ENCODE measurements around the gene COL19A1.

The COL19A1 gene

DNA sequence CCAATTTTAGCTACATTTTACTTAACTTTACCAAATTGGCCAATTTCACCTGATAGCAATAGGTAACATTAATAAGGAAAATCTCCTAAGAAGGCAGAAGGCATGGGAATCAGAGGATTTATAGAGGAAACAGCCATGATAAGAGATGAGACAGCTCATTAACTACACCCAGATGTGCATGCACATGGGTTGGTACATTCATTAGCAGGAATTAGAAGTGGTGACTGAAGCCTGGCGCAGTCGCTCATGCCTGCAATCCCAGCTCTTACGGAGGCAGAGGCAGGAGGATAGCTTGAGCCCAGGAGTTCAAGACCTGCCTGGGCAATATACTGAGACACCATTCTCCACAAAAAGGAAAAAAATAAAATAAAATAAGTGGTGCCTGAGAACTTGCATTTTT, 263.0 kb downstream of the COL19A1 start:
- H3K4me3 ChIP-seq (ENCODE audit: insufficient read depth, low read length, poor library complexity, severe bottlenecking): no peak overlapping the region
- H3K9me2 ChIP-seq (replicated peaks; ENCODE audit: insufficient read depth, low read length): no peaks in the 10 kb centered on the region
- no peak overlapping the region for H3K9ac ChIP-seq (ENCODE audit: low read length)
- no peak overlapping the region for H2AFZ ChIP-seq (ENCODE audit: low read depth, low read length, severe bottlenecking)
- no peaks in the 10 kb centered on the region for H3K27me3 ChIP-seq (ENCODE audit: low read length)
- no peaks in the 10 kb centered on the region for H3F3A ChIP-seq (ENCODE audit: insufficient read depth)
- no peak for TF ChIP-seq EZH2phosphoT487 (conservative IDR thresholded peaks at IDR 0.05; ENCODE audit: low read length)
- TF ChIP-seq CTCF (IDR thresholded peaks at IDR 0.05; ENCODE audit: insufficient read depth, low read length, poor library complexity, severe bottlenecking): no peak
- H3K79me2 ChIP-seq (ENCODE audit: insufficient read depth, low read length): no peaks in the 10 kb centered on the region
- no peak overlapping the region for H3K4me2 ChIP-seq (ENCODE audit: low read depth, low read length, poor library complexity, severe bottlenecking)
- H4K20me1 ChIP-seq (ENCODE audit: low read depth, low read length): no peaks in the 10 kb centered on the region
- H3K9me3 ChIP-seq (ENCODE audit: insufficient read depth, low read length): no peaks in the 10 kb centered on the region
- no peak overlapping the region for H3K27ac ChIP-seq (ENCODE audit: low read depth, low read length)
- H3K36me3 ChIP-seq (ENCODE audit: low read length): no peaks in the 10 kb centered on the region

DNA sequence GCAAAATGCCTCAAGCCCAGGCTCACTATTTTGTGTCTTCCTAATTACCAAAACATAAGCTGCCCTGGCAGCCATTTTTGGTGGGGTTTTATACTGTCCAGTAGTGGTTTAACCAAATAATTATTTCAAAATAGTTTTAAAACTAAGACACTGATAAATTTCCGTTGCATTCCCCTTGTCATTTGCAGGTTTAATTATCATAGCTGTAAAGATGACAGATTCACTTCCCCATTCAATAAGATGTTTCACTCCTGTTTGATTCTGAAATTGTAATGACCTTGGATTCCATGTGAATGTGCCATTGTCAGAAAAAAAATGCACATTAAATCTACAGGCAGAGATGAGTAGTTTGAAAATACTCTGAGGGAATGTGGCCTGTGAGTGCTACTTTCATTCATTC, 264.5 kb downstream of the COL19A1 start:
- Histone ChIP-seq H2AFZ (ENCODE audit: low read depth, low read length, severe bottlenecking) (no peak overlapping the region), H3K4me2 (ENCODE audit: low read depth, low read length, poor library complexity, severe bottlenecking) (no peak overlapping the region), H3F3A (ENCODE audit: insufficient read depth) (no peaks in the 10 kb centered on the region), H3K36me3 (ENCODE audit: low read length) (no peaks in the 10 kb centered on the region), H3K4me3 (ENCODE audit: insufficient read depth, low read length, poor library complexity, severe bottlenecking) (no peak overlapping the region), H3K9me2 (replicated peaks; ENCODE audit: insufficient read depth, low read length) (no peaks in the 10 kb centered on the region), H3K27ac (ENCODE audit: low read depth, low read length) (no peak overlapping the region), H3K9ac (ENCODE audit: low read length) (no peak overlapping the region), H3K27me3 (ENCODE audit: low read length) (no peaks in the 10 kb centered on the region), H4K20me1 (ENCODE audit: low read depth, low read length) (no peaks in the 10 kb centered on the region), H3K9me3 (ENCODE audit: insufficient read depth, low read length) (no peaks in the 10 kb centered on the region), H3K79me2 (ENCODE audit: insufficient read depth, low read length) (no peaks in the 10 kb centered on the region)
- TF ChIP-seq EZH2phosphoT487 (conservative IDR thresholded peaks at IDR 0.05; ENCODE audit: low read length): no peak
- TF ChIP-seq CTCF (IDR thresholded peaks at IDR 0.05; ENCODE audit: insufficient read depth, low read length, poor library complexity, severe bottlenecking): no peak

DNA sequence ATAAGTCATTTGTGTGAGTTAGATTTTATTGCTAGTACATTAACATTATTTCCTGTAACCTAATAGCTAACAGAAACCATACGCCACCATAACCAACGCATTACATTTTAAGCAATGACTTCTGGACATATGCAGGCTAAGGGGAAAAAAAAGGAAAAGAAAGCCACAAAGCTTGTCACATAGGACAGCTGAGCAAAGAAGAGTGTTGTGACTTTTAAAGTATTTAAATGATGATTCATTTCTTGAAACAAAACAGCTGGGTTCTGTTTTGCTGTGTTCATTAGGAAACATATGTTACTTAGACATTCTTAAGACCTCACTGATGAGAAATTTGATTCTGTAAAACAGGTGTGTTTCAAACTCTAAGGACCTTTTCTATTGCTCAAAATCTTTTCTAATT, 265.2 kb downstream of the COL19A1 start:
- H3K9ac ChIP-seq (ENCODE audit: low read length): no peak overlapping the region
- H3K4me2 ChIP-seq (ENCODE audit: low read depth, low read length, poor library complexity, severe bottlenecking): no peak overlapping the region

More for the DNA sequence above, 265.2 kb downstream of the COL19A1 start:
- Histone ChIP-seq H3K27me3 (ENCODE audit: low read length) (no peaks in the 10 kb centered on the region), H3K9me2 (replicated peaks; ENCODE audit: insufficient read depth, low read length) (no peaks in the 10 kb centered on the region), H4K20me1 (ENCODE audit: low read depth, low read length) (no peaks in the 10 kb centered on the region), H3K36me3 (ENCODE audit: low read length) (no peaks in the 10 kb centered on the region), H3K27ac (ENCODE audit: low read depth, low read length) (no peak overlapping the region), H3K79me2 (ENCODE audit: insufficient read depth, low read length) (no peaks in the 10 kb centered on the region), H2AFZ (ENCODE audit: low read depth, low read length, severe bottlenecking) (no peak overlapping the region), H3F3A (ENCODE audit: insufficient read depth) (no peaks in the 10 kb centered on the region), H3K4me3 (ENCODE audit: insufficient read depth, low read length, poor library complexity, severe bottlenecking) (no peak overlapping the region), H3K9me3 (ENCODE audit: insufficient read depth, low read length) (no peaks in the 10 kb centered on the region)
- TF ChIP-seq EZH2phosphoT487 (conservative IDR thresholded peaks at IDR 0.05; ENCODE audit: low read length) (no peak), CTCF (IDR thresholded peaks at IDR 0.05; ENCODE audit: insufficient read depth, low read length, poor library complexity, severe bottlenecking) (no peak)

All from SU-DHL-6 (cell line).